K562 (cell line): ENCODE data around the gene PLEKHG1. TPM values are rescaled to one million over a fixed set of nuclear protein-coding genes. Genes with fewer than 3 reads are reported as not detected.

Source experiments
- CAMTA2 ChIP-seq: fragments of 250-450 bp; sonication (Bioruptor Pico); conservative IDR thresholded peaks from 2 replicates; pipeline ENCODE4 v1.5.1; 2022
- CHD4 ChIP-seq: fragments of 200-600 bp; sonication (generic); IDR thresholded peaks from 3 replicates; pipeline ENCODE4 v1.6.1; 2012; ENCODE audit warnings: low read depth, mild to moderate bottlenecking, mixed read lengths, low read length, inconsistent platforms; ENCODE audit not compliant: insufficient read depth, insufficient replicate concordance, poor library complexity, severe bottlenecking
- CREBBP ChIP-seq: IDR thresholded peaks from one replicate; pipeline ENCODE4 v1.6.1; 2012; ENCODE audit warnings: low read depth, mild to moderate bottlenecking, control low read depth, inconsistent platforms, low read length
- ETV6 ChIP-seq, 3 experiments: fragments of 150-350 bp in 1 of 3; sonication (generic) in 1 of 3; formaldehyde crosslinking in 1 of 3; IDR thresholded peaks; 2 replicates each; pipeline versions ENCODE4 v1.6.1 to v1.8.0; 2014 to 2022; ENCODE audit warnings: borderline replicate concordance in 2 of 3, low read depth in 2 of 3, antibody characterized with exemption in 1 of 3, low read length in 1 of 3, mild to moderate bottlenecking in 1 of 3, missing genetic modification reagents in 1 of 3
- GABPB1 ChIP-seq: sonication (generic); formaldehyde crosslinking; IDR thresholded peaks from 2 replicates; pipeline ENCODE4 v1.8.0; 2022; ENCODE audit warnings: mild to moderate bottlenecking, missing genetic modification reagents
- HOXB6 ChIP-seq: fragments of 250-450 bp; sonication (Bioruptor Pico); IDR thresholded peaks from 2 replicates; pipeline ENCODE4 v1.5.1; 2022; ENCODE audit warnings: mild to moderate bottlenecking, borderline replicate concordance
- MTA1 ChIP-seq: fragments of 450-650 bp; IDR thresholded peaks from 2 replicates; pipeline ENCODE4 v1.6.1; 2017; ENCODE audit warnings: borderline replicate concordance
- MTF1 ChIP-seq: fragments of 250-450 bp; sonication (Bioruptor Pico); IDR thresholded peaks from 2 replicates; pipeline ENCODE4 v1.9.0; 2021; ENCODE audit warnings: moderate library complexity, mild to moderate bottlenecking, inconsistent platforms, borderline replicate concordance
- NFIC ChIP-seq: fragments of 450-650 bp; IDR thresholded peaks from 2 replicates; pipeline ENCODE4 v1.6.1; 2017; ENCODE audit warnings: mild to moderate bottlenecking, inconsistent platforms
- NFXL1 ChIP-seq: fragments of 450-650 bp; formaldehyde crosslinking; IDR thresholded peaks from 2 replicates; pipeline ENCODE4 v1.4.0; 2021; ENCODE audit warnings: mild to moderate bottlenecking
- PHF21A ChIP-seq: fragments of 450-650 bp; IDR thresholded peaks from 2 replicates; pipeline ENCODE4 v1.6.1; 2017; ENCODE audit warnings: low read depth, borderline replicate concordance
- PYGO2 ChIP-seq: fragments of 450-650 bp; IDR thresholded peaks from 2 replicates; pipeline ENCODE4 v1.6.1; 2016; ENCODE audit warnings: mild to moderate bottlenecking, missing genetic modification characterization, moderate library complexity, missing compliant biosample characterization
- RFX1 ChIP-seq: fragments of 450-650 bp; IDR thresholded peaks from 2 replicates; pipeline ENCODE4 v1.6.1; 2016; ENCODE audit warnings: mild to moderate bottlenecking, moderate library complexity
- SMAD2 ChIP-seq: fragments of 150-350 bp; IDR thresholded peaks from 2 replicates; pipeline ENCODE4 v1.6.1; 2014; ENCODE audit warnings: low read depth, mild to moderate bottlenecking, low read length
- SMAD4 ChIP-seq: fragments of 250-450 bp; sonication (Bioruptor Pico); conservative IDR thresholded peaks from 2 replicates; pipeline ENCODE4 v1.8.0; 2021; ENCODE audit warnings: inconsistent platforms, mild to moderate bottlenecking, moderate library complexity
- SREBF1 ChIP-seq: fragments of 150-350 bp; IDR thresholded peaks from 2 replicates; pipeline ENCODE4 v1.6.1; 2014; ENCODE audit warnings: antibody characterized with exemption, low read depth, low read length, borderline replicate concordance
- SREBF2 ChIP-seq: sonication (generic); formaldehyde crosslinking; IDR thresholded peaks from 2 replicates; pipeline ENCODE4 v1.4.0; 2020; ENCODE audit warnings: mild to moderate bottlenecking, missing genetic modification reagents
- SRSF9 ChIP-seq: fragments of 200-400 bp; formaldehyde crosslinking; IDR thresholded peaks from 2 replicates; pipeline ENCODE4 v1.6.1; 2017; ENCODE audit warnings: low read depth, low read length, borderline replicate concordance
- TCF7 ChIP-seq: sonication (generic); IDR thresholded peaks from 2 replicates; pipeline ENCODE4 v1.6.1; 2016; ENCODE audit warnings: antibody characterized with exemption, borderline replicate concordance
- ZFP1 ChIP-seq: fragments of 450-650 bp; formaldehyde crosslinking; IDR thresholded peaks from 2 replicates; pipeline ENCODE4 v1.4.0; 2020; ENCODE audit warnings: mild to moderate bottlenecking, mixed read lengths
- ZNF239 ChIP-seq: fragments of 250-450 bp; sonication (Bioruptor Pico); IDR thresholded peaks from 2 replicates; pipeline ENCODE4 v1.4.0; 2020; ENCODE audit warnings: mild to moderate bottlenecking
- ZNF561 ChIP-seq: fragments of 450-650 bp; formaldehyde crosslinking; conservative IDR thresholded peaks from 2 replicates; pipeline ENCODE4 v1.4.0; 2020; ENCODE audit warnings: mild to moderate bottlenecking, moderate library complexity
- ZNF778 ChIP-seq: fragments of 450-650 bp; formaldehyde crosslinking; IDR thresholded peaks from 2 replicates; pipeline ENCODE4 v1.4.0; 2020; ENCODE audit warnings: mild to moderate bottlenecking, moderate library complexity
- ZNF785 ChIP-seq: fragments of 250-450 bp; sonication (Bioruptor Pico); IDR thresholded peaks from 2 replicates; pipeline ENCODE4 v1.4.0; 2020; ENCODE audit warnings: mild to moderate bottlenecking
- polyA plus RNA-seq, 8 experiments: library from polyadenylated mRNA; depleted of rRNA in 4 of 8; stranded (reverse) in 5 of 8; unstranded in 3 of 8; fragments of >200 nt; fragmentation: Nextera tagmentation in 2 of 8; fragmentation: Illumina TruSeq in 1 of 8; extraction: Ambion mirVana in 2 of 8; extraction: Trizol in 1 of 8; gene quantifications; 2 replicates each; pipeline versions ENCODE4 v1.2.1 to v1.2.3, GENCODE V29; 2011 to 2014; ENCODE audit warnings: inconsistent platforms in 1 of 8, missing spikeins in 1 of 8
- total RNA-seq, 7 experiments: library from RNA; depleted of rRNA in 6 of 7; stranded (reverse); fragments of >200 nt in 6 of 7; fragmentation: Illumina TruSeq in 2 of 7; extraction: Trizol in 2 of 7; gene quantifications; 2 replicates each; pipeline versions ENCODE4 v1.2.1 to v1.2.3, GENCODE V29; 2011 to 2021; ENCODE audit warnings: low replicate concordance in 1 of 7
- TF ChIP-seq, protein P1 (sequence below): fragments of 450-650 bp; IDR thresholded peaks from one replicate; pipeline ENCODE4 v1.6.1; 2018; ENCODE audit warnings: mild to moderate bottlenecking, moderate library complexity; ENCODE audit not compliant: partially characterized antibody
- TF ChIP-seq, protein P2 (sequence below), 2 experiments: fragments of 450-650 bp in 1 of 2; sonication (generic) in 1 of 2; formaldehyde crosslinking; conservative IDR thresholded peaks; 2 replicates each; pipeline versions ENCODE4 v1.4.0 to v1.8.1; 2020 to 2022; ENCODE audit warnings: mild to moderate bottlenecking in 1 of 2, missing genetic modification reagents in 1 of 2
- TF ChIP-seq, protein P3 (sequence below): fragments of 450-650 bp; IDR thresholded peaks from 2 replicates; pipeline ENCODE4 v1.6.1; 2016; ENCODE audit warnings: low read depth, mild to moderate bottlenecking, moderate library complexity

Gene PLEKHG1
- total and polyA plus RNA-seq, 9 of the 15 experiments (the other 6 are each of a cell fraction or from before 2014, with no cell fraction given): 0.03 to 0.16 (median 0.03) TPM; not detected in 6

DNA sequence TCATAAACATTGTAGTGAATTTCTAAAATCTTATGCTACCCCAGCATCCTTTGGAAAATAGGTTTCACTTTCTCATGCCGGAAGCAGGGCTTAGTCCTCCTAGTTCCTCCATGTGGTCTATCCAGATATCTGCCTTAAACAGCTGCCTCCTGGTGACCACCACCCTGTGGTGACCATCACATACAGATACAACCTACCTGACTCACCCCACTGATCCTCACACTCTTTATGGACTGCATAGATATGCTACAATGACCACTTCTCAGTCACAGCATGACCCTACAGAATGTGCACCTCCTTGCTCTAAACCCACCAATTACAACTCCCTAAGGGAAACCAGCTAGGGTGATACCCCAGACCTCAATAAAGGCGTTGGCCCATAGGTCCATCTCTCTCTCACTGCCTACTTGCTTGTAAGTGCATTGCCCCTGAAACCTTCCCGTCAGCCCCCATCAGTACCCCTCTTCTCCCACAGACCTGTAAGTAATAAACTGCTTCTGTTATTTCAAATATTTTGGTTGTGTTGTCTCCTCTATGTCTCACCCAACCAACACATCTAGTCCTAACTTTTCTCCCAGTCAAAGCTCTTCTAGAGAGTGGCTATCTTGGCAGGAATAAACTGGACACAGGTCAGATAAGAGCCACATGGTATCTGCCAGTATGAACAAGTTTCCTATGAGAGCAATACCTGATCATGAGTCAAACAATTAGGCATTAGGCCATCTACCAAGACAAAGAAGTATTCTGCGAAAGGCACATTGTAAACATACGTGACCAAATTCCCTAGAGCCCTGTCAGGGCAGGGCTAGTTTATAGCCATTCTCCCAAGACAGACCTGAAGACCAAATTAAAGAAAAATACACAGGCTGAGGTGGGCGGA, 39.4 kb upstream of the PLEKHG1 start (continued):
- TF ChIP-seq ETV6 (IDR thresholded peaks at IDR 0.05; ENCODE audit: borderline replicate concordance in 1 of 2, low read depth in 2 of 2, low read length in 1 of 2) (no peak), ETV6 (CRISPR knock-in tag; IDR thresholded peaks at IDR 0.05; ENCODE audit: borderline replicate concordance) (no peak), MTF1 (CRISPR knock-in tag) (no peak), CAMTA2 (CRISPR knock-in tag) (no peak), MTA1 (no peak), GABPB1 (CRISPR knock-in tag) (no peak), HOXB6 (CRISPR knock-in tag) (no peak), NFIC (peak; percentile 88), CHD4 (no peak), SMAD4 (CRISPR knock-in tag) (0 out of 2 replicates have a peak, but pooled peaks have one; percentile 21), PHF21A (no peak), ZNF239 (CRISPR knock-in tag) (no peak), RFX1 (no peak), SMAD2 (no peak), CREBBP (no peak), ZNF778 (no peak), PYGO2 (tag) (no peak), SRSF9 (no peak), SREBF1 (no peak), ZNF785 (CRISPR knock-in tag) (no peak), ZFP1 (no peak), NFXL1 (CRISPR knock-in tag) (no peak), SREBF2 (CRISPR knock-in tag) (no peak), ZNF561 (no peak), TCF7 (peak; percentile 37; the same call in 1 of the 2 replicates)
- TF ChIP-seq, protein P1, sequence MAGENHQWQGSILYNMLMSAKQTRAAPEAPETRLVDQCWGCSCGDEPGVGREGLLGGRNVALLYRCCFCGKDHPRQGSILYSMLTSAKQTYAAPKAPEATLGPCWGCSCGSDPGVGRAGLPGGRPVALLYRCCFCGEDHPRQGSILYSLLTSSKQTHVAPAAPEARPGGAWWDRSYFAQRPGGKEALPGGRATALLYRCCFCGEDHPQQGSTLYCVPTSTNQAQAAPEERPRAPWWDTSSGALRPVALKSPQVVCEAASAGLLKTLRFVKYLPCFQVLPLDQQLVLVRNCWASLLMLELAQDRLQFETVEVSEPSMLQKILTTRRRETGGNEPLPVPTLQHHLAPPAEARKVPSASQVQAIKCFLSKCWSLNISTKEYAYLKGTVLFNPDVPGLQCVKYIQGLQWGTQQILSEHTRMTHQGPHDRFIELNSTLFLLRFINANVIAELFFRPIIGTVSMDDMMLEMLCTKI: no peak
- TF ChIP-seq, protein P2, sequence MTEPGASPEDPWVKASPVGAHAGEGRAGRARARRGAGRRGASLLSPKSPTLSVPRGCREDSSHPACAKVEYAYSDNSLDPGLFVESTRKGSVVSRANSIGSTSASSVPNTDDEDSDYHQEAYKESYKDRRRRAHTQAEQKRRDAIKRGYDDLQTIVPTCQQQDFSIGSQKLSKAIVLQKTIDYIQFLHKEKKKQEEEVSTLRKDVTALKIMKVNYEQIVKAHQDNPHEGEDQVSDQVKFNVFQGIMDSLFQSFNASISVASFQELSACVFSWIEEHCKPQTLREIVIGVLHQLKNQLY (CRISPR knock-in tag; conservative IDR thresholded peaks at IDR 0.05): no peak
- TF ChIP-seq, protein P3, sequence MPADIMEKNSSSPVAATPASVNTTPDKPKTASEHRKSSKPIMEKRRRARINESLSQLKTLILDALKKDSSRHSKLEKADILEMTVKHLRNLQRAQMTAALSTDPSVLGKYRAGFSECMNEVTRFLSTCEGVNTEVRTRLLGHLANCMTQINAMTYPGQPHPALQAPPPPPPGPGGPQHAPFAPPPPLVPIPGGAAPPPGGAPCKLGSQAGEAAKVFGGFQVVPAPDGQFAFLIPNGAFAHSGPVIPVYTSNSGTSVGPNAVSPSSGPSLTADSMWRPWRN: peak; percentile 34; the same call in 1 of the 2 replicates
